Nephron (organoid): ENCODE results near the gene HBD.

Experiments
- H3K27ac Mint-ChIP-seq, 3 experiments: 2 replicates each; pipeline ENCODE4 v1.8.0; 2020; ENCODE audit warnings: mixed read lengths in 3 of 3, mild to moderate bottlenecking in 2 of 3, moderate library complexity in 1 of 3
- H3K27me3 Mint-ChIP-seq: 2 replicates; pipeline ENCODE4 v1.8.0; 2021; ENCODE audit warnings: low read depth, mild to moderate bottlenecking, moderate library complexity, mixed read lengths
- H3K36me3 Mint-ChIP-seq: 2 replicates; pipeline ENCODE4 v1.8.0; 2020; ENCODE audit warnings: low read depth, mixed read lengths
- H3K4me1 Mint-ChIP-seq: 2 replicates; pipeline ENCODE4 v1.8.0; 2020; ENCODE audit warnings: mixed read lengths
- H3K4me3 Mint-ChIP-seq, 3 experiments: 2 replicates each; pipeline ENCODE4 v1.8.0; 2020; ENCODE audit warnings: mild to moderate bottlenecking in 3 of 3, mixed read lengths in 3 of 3, moderate library complexity in 2 of 3
- H3K9me3 Mint-ChIP-seq: 2 replicates; pipeline ENCODE4 v1.8.0; 2020; ENCODE audit warnings: mixed read lengths
- TF ChIP-seq, protein P1 (sequence below), 3 experiments: fragments of 200-600 bp; sonication (generic); IDR thresholded peaks; one replicate each; pipeline ENCODE4 v1.5.0; 2021; ENCODE audit warnings: antibody characterized with exemption in 3 of 3; ENCODE audit not compliant: unreplicated experiment in 3 of 3

The HBD gene

DNA sequence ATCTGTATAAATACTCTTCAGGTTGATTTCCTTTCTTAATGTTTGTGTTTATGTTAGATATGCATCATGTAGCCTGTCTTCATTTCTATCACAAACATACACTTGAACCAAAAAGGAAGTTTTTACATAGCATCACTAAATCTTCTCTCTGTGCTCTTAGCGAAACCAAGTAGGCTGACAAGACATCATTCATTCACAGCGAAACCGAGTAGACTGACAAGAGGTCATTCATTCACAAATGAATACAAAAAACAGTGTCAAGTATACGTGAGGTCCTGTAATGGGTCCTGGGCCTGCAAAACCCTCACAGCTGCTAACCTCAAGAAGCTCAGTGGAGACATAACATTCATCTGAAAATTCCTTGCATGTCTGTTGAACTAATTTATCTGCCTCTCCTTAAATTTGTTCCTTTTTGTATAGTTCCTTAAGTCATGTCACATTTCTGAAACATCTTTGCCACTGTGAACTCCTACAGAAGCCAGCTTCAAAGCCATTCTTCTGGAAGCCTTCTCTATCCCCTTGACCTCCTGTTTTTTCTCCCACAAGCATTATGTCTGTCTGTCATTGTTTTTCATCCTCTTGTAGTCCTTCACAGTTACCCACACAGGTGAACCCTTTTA, 45.3 kb upstream of the HBD start:
- no peaks in the 10 kb centered on the region for H3K9me3 Mint-ChIP-seq
- no peak overlapping the region for H3K4me3 Mint-ChIP-seq
- H3K4me1 Mint-ChIP-seq: no peaks in the 10 kb centered on the region
- H3K27me3 Mint-ChIP-seq: no peaks in the 10 kb centered on the region
- TF ChIP-seq, protein P1, sequence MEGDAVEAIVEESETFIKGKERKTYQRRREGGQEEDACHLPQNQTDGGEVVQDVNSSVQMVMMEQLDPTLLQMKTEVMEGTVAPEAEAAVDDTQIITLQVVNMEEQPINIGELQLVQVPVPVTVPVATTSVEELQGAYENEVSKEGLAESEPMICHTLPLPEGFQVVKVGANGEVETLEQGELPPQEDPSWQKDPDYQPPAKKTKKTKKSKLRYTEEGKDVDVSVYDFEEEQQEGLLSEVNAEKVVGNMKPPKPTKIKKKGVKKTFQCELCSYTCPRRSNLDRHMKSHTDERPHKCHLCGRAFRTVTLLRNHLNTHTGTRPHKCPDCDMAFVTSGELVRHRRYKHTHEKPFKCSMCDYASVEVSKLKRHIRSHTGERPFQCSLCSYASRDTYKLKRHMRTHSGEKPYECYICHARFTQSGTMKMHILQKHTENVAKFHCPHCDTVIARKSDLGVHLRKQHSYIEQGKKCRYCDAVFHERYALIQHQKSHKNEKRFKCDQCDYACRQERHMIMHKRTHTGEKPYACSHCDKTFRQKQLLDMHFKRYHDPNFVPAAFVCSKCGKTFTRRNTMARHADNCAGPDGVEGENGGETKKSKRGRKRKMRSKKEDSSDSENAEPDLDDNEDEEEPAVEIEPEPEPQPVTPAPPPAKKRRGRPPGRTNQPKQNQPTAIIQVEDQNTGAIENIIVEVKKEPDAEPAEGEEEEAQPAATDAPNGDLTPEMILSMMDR (IDR thresholded peaks at IDR 0.05; ENCODE audit: unreplicated experiment in 3 of 3): no peak
- no peak overlapping the region for H3K27ac Mint-ChIP-seq
- H3K36me3 Mint-ChIP-seq: no peaks in the 10 kb centered on the region

DNA sequence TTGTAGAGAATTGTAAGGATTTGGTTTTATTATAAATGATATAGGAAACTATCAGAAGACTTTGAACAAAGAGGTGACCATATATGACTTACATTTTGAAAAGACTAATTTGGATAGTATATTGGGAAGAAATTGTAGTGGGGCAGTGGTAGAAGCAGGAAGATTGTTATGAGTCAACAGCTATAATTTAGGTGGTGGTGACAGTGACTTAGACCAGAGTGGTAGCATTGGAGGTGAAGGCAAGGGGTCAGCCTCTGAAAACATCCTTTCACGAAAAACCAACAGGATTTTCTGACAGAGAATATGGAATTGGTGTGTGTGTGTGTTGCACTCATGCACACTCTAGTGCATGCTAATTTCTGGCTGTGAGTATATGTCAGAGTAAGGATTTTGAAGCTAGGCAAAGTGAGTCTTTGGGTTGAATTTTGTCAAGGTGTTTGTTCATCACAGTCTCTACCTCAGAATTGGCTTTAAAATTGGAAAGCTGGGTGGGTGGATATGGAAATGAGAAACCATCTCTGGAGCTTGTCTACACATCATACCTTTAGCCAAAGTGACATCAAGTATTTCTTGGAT, 43.6 kb upstream of the HBD start:
- Mint-ChIP-seq H3K9me3 (no peaks in the 10 kb centered on the region), H3K36me3 (no peaks in the 10 kb centered on the region), H3K27ac (no peak overlapping the region), H3K27me3 (no peaks in the 10 kb centered on the region), H3K4me3 (no peak overlapping the region), H3K4me1 (no peaks in the 10 kb centered on the region)
- TF ChIP-seq, protein P1 (IDR thresholded peaks at IDR 0.05; ENCODE audit: unreplicated experiment in 3 of 3): no peak

DNA sequence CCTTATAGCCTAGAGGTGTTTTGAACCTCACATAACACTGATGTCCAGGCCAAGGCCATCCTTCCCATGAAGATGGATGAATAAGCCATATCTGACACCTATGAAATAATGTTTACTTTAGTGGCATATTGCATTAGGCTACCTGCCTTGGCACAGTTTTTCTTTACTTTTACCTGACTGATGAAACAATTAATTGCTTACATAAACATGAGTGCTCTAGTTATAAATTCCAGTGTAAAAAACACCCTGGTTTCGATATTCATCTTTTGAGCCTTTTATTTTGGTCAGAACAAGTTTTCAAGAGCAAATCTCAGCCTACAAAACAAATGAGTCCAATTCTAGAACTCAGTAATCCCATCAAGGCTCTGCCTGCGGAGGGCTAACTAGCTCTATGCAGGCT, 42.4 kb upstream of the HBD start:
- H3K27me3 Mint-ChIP-seq: no peaks in the 10 kb centered on the region
- H3K27ac Mint-ChIP-seq: no peak overlapping the region
- TF ChIP-seq, protein P1 (IDR thresholded peaks at IDR 0.05; ENCODE audit: unreplicated experiment in 3 of 3): no peak
- no peaks in the 10 kb centered on the region for H3K4me1 Mint-ChIP-seq
- no peaks in the 10 kb centered on the region for H3K9me3 Mint-ChIP-seq
- H3K4me3 Mint-ChIP-seq: no peak overlapping the region
- H3K36me3 Mint-ChIP-seq: no peaks in the 10 kb centered on the region

- H3K27ac Mint-ChIP-seq: no peak overlapping the region
- TF ChIP-seq, protein P1 (IDR thresholded peaks at IDR 0.05; ENCODE audit: unreplicated experiment in 3 of 3): no peak
- H3K36me3 Mint-ChIP-seq: no peaks in the 10 kb centered on the region
- no peaks in the 10 kb centered on the region for H3K4me1 Mint-ChIP-seq
- no peak overlapping the region for H3K4me3 Mint-ChIP-seq
- no peaks in the 10 kb centered on the region for H3K9me3 Mint-ChIP-seq
- no peaks in the 10 kb centered on the region for H3K27me3 Mint-ChIP-seq
Observed at GRCh38 chr11:5275369-5276110, 41.3 kb upstream of the HBD start.

GRCh38 chr11:5274395-5274794, 40.1 kb upstream of the HBD start:
- no peak overlapping the region for H3K4me3 Mint-ChIP-seq
- H3K27ac Mint-ChIP-seq: no peak overlapping the region
- H3K27me3 Mint-ChIP-seq: no peaks in the 10 kb centered on the region
- no peaks in the 10 kb centered on the region for H3K4me1 Mint-ChIP-seq
- H3K9me3 Mint-ChIP-seq: no peaks in the 10 kb centered on the region
- no peaks in the 10 kb centered on the region for H3K36me3 Mint-ChIP-seq
- TF ChIP-seq, protein P1 (IDR thresholded peaks at IDR 0.05; ENCODE audit: unreplicated experiment in 3 of 3): no peak
